ENCODE measurements around the gene JARID2.

JARID2 gene

GRCh38 chr6:15513801-15514711, 268.2 kb downstream of the JARID2 start:
- no peak for DNase-seq

DNA sequence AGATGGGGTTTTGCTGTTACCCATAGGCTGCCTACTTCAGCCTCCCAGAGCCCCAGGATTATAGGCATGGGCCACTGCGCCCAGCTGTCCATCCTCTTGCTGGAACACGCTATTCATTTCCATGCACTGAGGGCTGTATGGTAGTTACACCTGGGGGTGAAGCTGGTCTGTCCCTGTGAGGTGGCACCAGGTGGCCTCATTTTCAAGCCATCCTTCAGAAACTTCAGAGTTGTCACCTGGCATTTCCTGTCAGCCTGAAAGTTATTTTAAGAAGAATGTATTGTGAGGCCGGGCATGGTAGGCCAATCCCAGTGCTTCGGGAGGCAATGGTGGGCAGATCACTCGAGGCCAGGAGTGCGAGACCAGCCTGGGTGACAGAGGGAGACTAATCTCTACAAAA, 269.4 kb downstream of the JARID2 start:
- no peak for DNase-seq

- DNase-seq = no peak
These were observed 269.9 kb downstream of the JARID2 start for GRCh38 chr6:15515660-15516375.

DNA sequence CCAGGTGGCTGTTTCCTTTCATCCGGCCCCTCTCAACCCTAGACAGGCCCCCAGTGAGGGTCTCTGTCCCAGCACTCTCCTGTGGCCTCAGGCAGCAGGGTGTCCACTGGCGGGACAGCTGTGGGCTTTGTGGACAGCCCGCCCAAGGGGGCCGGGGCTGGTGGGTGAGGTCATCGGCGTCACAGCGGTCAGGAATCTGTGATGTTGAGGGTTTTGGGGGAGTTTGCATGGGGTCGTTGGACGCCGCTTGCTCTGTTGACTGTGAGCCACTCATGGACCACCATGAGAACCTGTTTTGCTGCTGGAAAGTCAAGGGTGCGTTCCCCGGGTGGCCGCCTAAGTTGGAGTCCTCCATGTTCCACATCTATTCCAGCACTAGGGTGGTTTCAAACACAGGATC, 270.5 kb downstream of the JARID2 start:
- DNase-seq = no peak

- no peak for DNase-seq
These were observed 271.2 kb downstream of the JARID2 start for GRCh38 chr6:15516923-15517560.

DNA sequence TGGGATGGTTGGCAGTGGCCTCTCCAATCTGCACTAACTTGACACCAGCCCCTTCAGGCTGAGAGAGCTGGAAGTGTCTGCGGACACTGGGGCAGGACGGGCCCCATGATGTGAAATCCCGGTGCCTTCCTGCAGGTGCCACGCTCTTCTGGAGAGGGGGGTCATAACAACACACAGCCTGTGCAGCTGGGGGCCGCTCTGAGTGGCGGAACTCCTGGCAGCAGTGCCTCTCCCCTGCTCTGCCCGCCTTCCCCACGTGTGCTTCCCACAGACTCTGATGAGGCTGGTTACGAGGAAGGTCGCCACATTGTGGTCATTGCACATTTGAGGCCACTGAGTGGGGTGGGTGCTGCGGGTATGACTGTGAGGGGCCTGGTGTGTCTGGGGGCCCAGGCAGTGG, 271.7 kb downstream of the JARID2 start:
- no peak for DNase-seq

GRCh38 chr6:15518057-15518456, 272.2 kb downstream of the JARID2 start:
- no peak for DNase-seq

GRCh38 chr6:15518878-15519277, 273.0 kb downstream of the JARID2 start:
- peak; percentile 95 for DNase-seq

- no peak for DNase-seq
These were observed 273.8 kb downstream of the JARID2 start for GRCh38 chr6:15519681-15520080.

GRCh38 chr6:15520626-15521203, 274.8 kb downstream of the JARID2 start:
- no peak for DNase-seq

DNA sequence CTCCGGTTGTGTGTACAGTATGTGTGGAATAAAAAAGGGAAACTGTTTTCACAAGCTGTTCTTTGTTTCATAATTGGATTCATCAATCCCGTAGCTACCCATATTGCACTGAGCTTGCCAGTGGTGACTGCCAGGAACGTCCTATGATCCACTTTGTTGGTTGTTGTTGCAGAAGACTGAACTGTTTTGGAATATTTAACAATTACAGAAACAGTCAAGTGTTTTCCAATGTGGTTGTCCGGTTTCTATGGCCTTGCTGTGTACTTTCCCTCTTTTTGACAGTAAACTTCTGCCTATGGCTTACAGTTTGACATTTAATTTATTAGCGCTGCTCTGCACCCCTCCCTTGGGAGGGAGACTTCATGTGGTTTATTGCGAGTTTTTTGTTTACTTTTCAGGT, 275.7 kb downstream of the JARID2 start:
- no peak for DNase-seq

- no peak for DNase-seq
These were observed 276.2 kb downstream of the JARID2 start for GRCh38 chr6:15522026-15522425.

GRCh38 chr6:15522427-15522826, 276.6 kb downstream of the JARID2 start:
- DNase-seq = no peak

DNA sequence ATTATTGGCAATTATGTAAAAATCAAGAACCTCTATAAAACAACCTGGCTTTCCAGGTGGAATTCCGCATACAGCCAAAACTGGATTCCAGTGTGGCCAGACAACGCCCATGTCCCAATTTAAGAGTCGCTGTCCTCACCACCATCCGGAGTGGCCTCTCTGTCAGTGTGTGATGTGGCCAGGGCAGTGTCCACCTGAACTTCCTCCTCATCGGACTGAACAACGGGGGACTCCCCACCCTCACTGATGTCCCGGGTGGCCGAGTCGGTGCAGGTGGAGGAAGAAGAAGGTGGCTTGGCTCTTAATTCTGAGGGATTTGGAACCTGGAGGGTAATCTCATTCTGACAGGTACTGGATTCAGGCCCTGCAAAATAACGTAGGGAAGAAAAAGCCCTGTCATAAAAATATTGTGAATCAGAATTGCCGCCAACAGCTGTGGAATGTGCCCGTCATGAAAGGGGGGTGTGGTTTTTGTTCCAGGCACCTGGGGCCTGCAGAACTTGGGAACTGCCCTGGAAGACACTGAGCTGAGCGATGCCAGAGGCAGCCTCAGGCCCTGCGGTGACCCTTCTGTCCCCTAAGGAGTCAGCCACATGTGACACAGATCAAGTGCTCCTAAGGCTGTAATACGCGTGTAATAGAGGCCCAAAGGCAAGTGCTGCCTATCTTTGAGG, 277.1 kb downstream of the JARID2 start:
- no peak for DNase-seq

DNA sequence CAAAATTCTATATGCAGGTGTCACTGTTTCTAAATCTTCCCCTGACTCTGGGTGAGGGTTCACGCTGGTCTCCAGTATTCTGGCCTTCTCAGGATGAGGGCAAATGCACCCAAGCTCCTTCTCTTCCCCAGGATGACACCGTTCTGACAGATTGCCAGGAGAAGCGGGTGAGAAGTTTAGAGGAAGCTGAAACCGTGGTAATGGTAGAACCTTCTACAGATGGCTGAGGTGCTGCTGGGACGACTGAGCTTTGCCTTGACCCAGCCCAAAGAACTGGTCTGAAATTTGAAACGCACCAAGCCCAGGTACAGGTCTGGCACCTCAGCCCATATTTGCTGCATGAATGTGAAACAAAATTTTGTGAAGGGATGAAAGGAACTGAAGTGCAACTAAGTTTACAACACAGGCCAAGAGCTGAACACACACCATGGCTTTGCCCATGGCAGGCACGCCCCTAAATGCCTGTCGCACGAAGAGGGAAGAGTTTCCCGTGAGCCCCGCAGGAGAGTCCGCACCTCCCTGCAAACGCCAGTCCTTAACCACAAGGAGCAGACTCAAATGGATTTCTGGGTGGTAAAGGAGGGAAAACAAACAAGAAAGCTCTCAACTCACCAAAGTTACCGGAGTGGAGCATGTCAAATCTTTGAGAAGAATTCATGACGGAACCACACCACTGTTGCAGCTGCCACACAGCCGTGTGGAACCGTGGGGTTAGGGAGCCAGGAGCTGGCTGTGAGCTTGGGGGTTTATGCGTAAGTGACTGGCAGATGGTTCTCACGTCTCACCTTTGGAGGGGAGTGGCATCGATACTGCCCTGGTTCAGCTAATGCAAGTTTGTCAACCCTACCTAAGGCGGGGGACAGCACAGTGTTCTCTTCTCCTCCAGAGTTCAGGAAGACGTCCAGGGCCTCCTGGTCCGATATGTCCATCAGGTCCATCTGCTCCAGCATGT, 278.1 kb downstream of the JARID2 start:
- DNase-seq = no peak

DNA sequence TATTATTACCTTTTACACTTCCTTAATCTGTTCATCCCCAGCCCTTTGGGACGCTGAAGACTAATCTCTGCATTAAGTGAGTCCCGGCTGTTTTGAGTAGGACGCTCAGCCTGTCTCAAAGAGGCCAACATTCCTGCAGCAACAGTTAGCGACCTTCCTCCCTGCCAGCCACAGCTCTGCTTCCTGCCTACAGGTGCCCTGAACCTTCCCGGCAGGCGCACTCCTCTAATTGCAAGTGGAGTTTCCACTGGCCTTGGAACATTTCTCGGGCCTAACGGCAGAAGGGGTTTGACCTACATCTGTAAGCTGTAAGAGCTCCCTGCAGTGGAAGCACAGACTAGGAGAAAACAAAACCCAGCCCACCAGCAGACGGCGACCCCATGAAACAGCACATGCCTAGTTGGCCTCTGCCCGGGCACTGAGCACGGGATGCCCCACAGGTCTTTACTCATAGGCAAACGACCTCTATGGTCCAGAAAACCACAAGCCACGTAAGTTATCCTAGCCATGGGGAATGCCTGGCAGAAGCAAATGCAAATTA, 279.1 kb downstream of the JARID2 start:
- DNase-seq = no peak

DNA sequence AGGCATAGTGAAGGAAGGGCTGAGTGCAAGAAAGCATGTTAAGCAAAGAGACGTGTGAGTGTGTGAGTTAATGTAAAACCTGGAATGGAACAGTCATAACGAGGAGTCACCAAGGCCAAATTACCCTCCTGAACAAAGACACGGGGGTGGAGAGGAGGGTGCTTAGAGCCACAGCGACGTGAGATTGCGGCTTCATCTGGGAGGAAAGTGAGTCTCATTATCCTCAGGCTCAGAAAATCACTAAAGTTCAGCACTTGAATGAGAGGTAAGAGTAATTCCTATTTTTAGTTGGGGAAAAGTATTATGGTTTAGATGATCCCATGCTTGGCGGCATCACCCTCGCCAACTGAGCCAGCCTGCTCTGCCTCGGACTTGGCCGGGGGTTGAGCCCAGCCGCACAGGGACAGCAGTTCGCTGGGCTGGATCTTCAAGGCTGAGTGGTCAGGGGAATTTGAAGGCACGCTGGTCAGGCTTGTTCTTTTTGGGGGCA, 280.4 kb downstream of the JARID2 start:
- no peak for DNase-seq

- no peak for DNase-seq
These were observed 282.2 kb downstream of the JARID2 start for GRCh38 chr6:15527838-15528617.

DNA sequence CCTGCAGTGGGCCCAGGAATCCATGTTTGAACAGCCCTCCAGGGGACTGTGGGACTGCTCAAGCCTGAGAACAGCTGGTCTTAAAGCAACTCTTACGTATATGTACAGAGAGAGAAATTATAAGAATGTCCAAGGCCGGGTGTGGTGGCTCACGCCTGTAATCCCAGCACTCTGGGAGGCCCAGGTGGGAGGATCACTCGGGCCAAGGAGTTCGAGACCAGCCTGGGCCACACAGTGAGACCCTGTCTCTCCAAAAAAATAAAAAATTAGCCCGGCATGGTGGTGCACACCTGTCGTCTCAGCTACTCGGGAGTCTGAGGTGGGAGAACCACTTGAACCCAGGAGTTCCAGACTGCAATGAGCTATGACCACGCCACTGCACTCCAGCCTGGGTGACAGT, 283.0 kb downstream of the JARID2 start:
- no peak for DNase-seq

DNA sequence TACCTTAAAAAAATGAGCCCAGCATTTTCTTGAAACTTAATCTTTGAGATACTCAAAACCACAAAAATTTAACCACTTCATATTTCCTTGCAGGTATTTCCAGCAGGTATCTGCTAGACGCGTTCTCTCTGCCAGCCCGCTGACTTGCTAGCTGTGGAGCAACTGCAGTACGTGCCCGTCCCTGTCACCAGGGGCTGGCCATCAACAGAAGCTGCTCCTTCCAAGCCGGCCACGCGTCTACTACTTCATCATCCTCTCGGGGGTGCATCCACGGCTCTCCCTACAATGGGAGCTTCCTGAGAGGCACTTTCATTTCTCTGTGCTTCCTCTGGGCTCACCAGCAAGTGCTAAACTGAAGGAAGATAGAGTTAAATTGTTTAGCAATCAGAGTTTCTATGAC, 284.5 kb downstream of the JARID2 start:
- no peak for DNase-seq

Data from NCI-H510A treated with DMSO at 0.1 percent for 48 hours (cell line).